Fibroblast of villous mesenchyme (primary cell): ENCODE results near the gene HACD1. TPM values are rescaled to one million over a fixed set of nuclear protein-coding genes. Genes with fewer than 3 reads are reported as not detected.
A peak's percentile ranks its signal among the peaks of the same experiment; 100 is the strongest.

Source experiments
- DNase-seq: peaks from one replicate; pipeline ENCODE4 v3.0.0-alpha.2; 2010; ENCODE audit warnings: low read depth
- H3K4me3 ChIP-seq: 2 replicates; pipeline ENCODE4 v1.5.1; 2011; ENCODE audit warnings: low read depth, mild to moderate bottlenecking, low read length
- CTCF ChIP-seq: IDR thresholded peaks from 2 replicates; pipeline ENCODE4 v1.5.1; 2012; ENCODE audit warnings: low read depth, mild to moderate bottlenecking, low read length; ENCODE audit not compliant: insufficient read depth
- total RNA-seq: library from RNA; depleted of rRNA; stranded (reverse); fragments of >200 nt; gene quantifications from 2 replicates; pipeline ENCODE4 v1.2.3, GENCODE V29; 2012

The HACD1 gene
- total RNA-seq, 1 donor, result 102 TPM

DNA sequence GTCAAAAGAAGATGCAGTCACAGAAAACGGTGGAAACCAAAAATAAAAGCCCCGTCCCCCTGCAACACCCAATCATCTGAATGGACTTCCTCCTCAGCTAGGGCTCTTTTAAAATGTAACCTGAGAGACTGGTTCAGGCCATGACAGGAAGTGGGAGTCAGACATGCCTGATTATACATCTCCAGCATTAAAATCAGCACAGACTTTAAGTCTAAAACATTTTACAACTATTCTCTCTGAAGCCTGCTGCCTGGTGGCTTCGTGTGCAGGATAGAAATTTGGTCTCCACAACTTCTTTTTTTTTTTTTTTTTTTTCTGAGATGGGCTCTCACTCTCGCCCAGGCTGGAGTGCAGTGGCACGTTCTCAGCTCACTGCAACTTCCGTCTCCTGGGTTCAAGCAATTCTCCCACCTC is 30.3 kb downstream of the HACD1 start:
- DNase-seq, result no peak
- no peak overlapping the region for H3K4me3 ChIP-seq
- no peak for TF ChIP-seq CTCF

DNA sequence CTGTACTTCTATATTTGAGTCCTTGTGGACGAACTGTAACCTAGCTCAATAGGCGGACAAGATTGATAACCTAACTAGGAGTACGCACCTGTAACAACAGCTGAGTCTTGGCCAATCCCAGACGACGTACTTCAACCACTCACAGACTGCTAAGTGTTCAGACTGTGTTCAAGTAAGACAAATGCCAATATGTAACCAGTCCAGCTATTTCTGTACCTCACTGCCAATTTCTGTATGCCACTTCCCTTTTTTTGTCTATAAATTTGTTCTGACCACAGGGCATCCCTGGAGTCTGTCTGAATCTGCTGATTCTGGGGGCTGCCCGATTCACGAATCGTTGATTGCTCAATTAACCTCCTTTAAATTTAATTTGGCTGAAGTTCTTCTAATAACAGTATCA is 32.2 kb downstream of the HACD1 start:
- H3K4me3 ChIP-seq, result no peak overlapping the region
- DNase-seq, result no peak
- TF ChIP-seq CTCF, result no peak

GRCh38 chr10:17580885-17581284 is 36.3 kb downstream of the HACD1 start:
- peak; percentile 10 for DNase-seq
- no peak overlapping the region for H3K4me3 ChIP-seq
- no peak for TF ChIP-seq CTCF

DNA sequence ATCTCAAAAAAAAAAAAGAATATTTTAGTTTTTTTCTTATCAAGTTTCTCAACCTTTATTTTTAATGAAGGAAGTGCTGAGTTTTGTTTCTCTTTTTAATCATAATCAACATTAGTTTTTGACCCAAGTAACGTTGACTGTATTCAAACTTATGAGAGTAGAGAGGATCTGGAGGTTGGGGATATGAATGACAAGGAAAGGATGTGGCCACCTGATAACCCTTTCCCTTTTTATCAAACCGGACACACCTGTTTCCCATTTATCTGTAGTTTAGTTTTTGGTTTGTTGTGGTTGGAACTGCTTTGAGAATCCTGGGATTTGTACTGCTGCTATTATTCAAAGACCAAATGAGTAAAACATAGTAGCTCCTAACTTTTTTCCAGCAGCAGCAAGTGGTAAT is 38.6 kb downstream of the HACD1 start:
- TF ChIP-seq CTCF, result no peak
- DNase-seq, result no peak
- no peak overlapping the region for H3K4me3 ChIP-seq

GRCh38 chr10:17576768-17577167 is 40.4 kb downstream of the HACD1 start:
- TF ChIP-seq CTCF, result no peak
- no peak for DNase-seq
- H3K4me3 ChIP-seq, result no peak overlapping the region

DNA sequence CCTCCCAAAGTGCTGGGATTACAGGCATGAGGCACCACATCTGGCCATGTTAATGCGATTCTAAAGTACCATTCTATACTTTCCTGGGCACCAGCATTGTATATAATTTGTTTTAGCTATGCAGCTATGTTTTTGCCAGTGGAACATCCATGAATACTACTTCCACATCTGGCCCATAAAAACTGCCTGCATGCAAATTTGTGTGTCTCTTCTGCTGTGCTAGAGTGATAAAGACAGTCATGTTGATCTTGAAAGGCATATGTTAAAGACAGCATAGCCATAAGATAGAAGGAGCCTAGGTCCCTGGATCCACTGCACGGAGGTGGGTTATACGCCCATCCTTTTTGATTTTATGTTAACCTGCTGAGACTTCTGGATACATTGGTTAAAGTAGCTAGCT is 52.3 kb downstream of the HACD1 start:
- TF ChIP-seq CTCF, result no peak
- no peak for DNase-seq

GRCh38 chr10:17563452-17563851 is 53.7 kb downstream of the HACD1 start:
- no peak for TF ChIP-seq CTCF
- no peak for DNase-seq

More for the DNA sequence above, 52.3 kb downstream of the HACD1 start:
- no peak overlapping the region for H3K4me3 ChIP-seq

More at GRCh38 chr10:17563452-17563851, 53.7 kb downstream of the HACD1 start:
- no peak overlapping the region for H3K4me3 ChIP-seq
